Skeletal muscle tissue (tissue), 4 donors: Measurements from ENCODE around the gene DYRK3. TPM values are rescaled to one million over a fixed set of nuclear protein-coding genes. Genes with fewer than 3 reads are reported as not detected.

Experiments
- H3K27ac ChIP-seq: one replicate; pipeline ENCODE4 v1.7.0; 2013; ENCODE audit warnings: mild to moderate bottlenecking, low read depth, low read length, inconsistent platforms
- H3K27me3 ChIP-seq, 3 donors: one replicate each; pipeline ENCODE4 v1.7.0; 2013; ENCODE audit warnings: low read length in 3 of 3; ENCODE audit not compliant: control insufficient read depth in 3 of 3, insufficient read depth in 3 of 3
- H3K36me3 ChIP-seq, 3 donors: one replicate each; pipeline ENCODE4 v1.7.0; 2013; ENCODE audit warnings: low read length in 3 of 3; ENCODE audit not compliant: control insufficient read depth in 3 of 3, insufficient read depth in 3 of 3
- H3K4me1 ChIP-seq, 3 donors: one replicate each; pipeline ENCODE4 v1.7.0; 2013; ENCODE audit warnings: low read length in 3 of 3, mild to moderate bottlenecking in 3 of 3; ENCODE audit not compliant: control insufficient read depth in 3 of 3, insufficient read depth in 3 of 3
- H3K4me3 ChIP-seq, 3 donors: one replicate each; pipeline ENCODE4 v1.7.0; 2013; ENCODE audit warnings: low read length in 3 of 3
- H3K9ac ChIP-seq, 3 donors: one replicate each; pipeline ENCODE4 v1.7.0; 2013; ENCODE audit warnings: low read length in 3 of 3, mild to moderate bottlenecking in 3 of 3, moderate library complexity in 2 of 3, low read depth in 1 of 3
- H3K9me3 ChIP-seq, 3 donors: one replicate each; pipeline ENCODE4 v1.7.0; 2013; ENCODE audit warnings: low read length in 3 of 3; ENCODE audit not compliant: control insufficient read depth in 3 of 3
- total RNA-seq: library from RNA; depleted of rRNA; stranded (reverse); fragments of >200 nt; gene quantifications from one replicate; pipeline ENCODE4 v1.2.3, GENCODE V29; 2014
- donor health status: Osteomylitis.

The DYRK3 gene
- 13.0 TPM for total RNA-seq

DNA sequence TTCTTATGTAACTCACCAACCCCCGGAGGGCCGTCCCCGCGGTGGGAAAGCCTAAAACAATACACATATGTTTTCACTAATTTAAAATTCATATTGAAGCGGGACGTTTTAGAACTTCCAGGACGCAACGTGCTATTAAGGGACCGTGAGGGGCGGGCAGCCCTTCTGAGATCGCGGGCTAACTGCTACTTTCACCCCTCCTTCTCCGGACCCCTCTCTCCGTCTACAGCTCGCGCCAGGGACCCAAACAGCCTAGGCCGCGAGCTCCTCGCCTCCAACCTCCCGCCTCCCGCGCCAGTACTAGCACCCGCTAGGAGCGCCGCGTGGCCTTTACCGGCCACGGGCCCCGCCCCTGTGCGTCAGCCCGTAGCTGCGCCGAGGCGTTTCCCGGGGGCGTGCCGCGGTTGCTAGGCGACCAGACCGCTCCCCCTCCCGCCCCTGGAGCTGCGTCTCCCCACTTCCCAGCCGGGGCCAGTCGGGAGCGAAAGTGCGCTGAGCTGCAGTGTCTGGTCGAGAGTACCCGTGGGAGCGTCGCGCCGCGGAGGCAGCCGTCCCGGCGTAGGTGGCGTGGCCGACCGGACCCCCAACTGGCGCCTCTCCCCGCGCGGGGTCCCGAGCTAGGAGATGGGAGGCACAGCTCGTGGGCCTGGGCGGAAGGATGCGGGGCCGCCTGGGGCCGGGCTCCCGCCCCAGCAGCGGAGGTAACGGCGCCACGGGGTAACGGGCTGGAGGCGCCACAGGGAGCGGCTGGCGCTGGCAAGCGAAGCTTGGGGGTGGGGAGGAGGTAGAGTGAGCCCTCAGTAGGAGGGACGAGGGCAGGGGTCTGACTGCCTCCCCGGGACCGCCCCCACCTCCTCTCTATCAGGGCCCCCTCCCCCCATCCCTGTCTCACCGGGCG lies at the start of gene DYRK3:
DYRK3 (plus strand) TSS at position 457 of the 898 bp plus-strand sequence; CDS start at position 625, 168 bp downstream.
- peaks cover 9 to 13% (median 9%) of the 10 kb centered on the region in 3 donors for H3K4me1 ChIP-seq
- H3K9ac ChIP-seq: peak within 1 kb of the TSS; percentile 71 to 85 (median 75)

GRCh38 chr1:206586501-206587445 lies 48.6 kb upstream of the DYRK3 start:
- Histone ChIP-seq H3K36me3 (peaks cover 30 to 57% (median 42%) of the 10 kb centered on the region in 3 donors), H3K27ac (no peak overlapping the region), H3K4me1 (peaks cover 2 to 11% (median 3%) of the 10 kb centered on the region in 3 donors)

More for the DNA sequence above, at the start of gene DYRK3:
- H3K4me3 ChIP-seq: peak within 1 kb of the TSS; percentile 75 to 85 (median 79)
- H3K27me3 ChIP-seq: no peaks in the 10 kb centered on the region
- no peaks in the 10 kb centered on the region for H3K36me3 ChIP-seq
- no peaks in the 10 kb centered on the region for H3K9me3 ChIP-seq
- peak within 1 kb of the TSS; percentile 65 for H3K27ac ChIP-seq

DNA sequence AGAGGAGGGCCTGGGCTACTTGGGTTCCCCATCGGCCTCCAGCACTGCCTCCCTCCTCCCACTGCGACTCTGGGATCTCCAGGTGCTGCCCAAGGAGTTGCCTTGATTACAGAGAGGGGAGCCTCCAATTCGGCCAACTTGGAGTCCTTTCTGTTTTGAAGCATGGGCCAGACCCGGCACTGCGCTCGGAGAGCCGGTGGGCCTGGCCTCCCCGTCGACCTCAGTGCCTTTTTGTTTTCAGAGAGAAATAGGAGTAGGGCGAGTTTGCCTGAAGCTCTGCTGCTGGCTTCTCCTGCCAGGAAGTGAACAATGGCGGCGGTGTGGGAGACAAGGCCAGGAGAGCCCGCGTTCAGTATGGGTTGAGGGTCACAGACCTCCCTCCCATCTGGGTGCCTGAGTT lies 47.4 kb upstream of the DYRK3 start:
- Histone ChIP-seq H3K9ac (no peak overlapping the region), H3K27ac (no peak overlapping the region), H3K4me3 (no peak overlapping the region), H3K36me3 (peaks cover 39 to 66% (median 52%) of the 10 kb centered on the region in 3 donors), H3K4me1 (peaks cover 2 to 12% (median 3%) of the 10 kb centered on the region in 3 donors), H3K9me3 (no peaks in the 10 kb centered on the region), H3K27me3 (no peaks in the 10 kb centered on the region)

More at GRCh38 chr1:206586501-206587445, 48.6 kb upstream of the DYRK3 start:
- H3K4me3 ChIP-seq: no peak overlapping the region
- H3K27me3 ChIP-seq: no peaks in the 10 kb centered on the region
- no peak overlapping the region for H3K9ac ChIP-seq
- no peaks in the 10 kb centered on the region for H3K9me3 ChIP-seq

DNA sequence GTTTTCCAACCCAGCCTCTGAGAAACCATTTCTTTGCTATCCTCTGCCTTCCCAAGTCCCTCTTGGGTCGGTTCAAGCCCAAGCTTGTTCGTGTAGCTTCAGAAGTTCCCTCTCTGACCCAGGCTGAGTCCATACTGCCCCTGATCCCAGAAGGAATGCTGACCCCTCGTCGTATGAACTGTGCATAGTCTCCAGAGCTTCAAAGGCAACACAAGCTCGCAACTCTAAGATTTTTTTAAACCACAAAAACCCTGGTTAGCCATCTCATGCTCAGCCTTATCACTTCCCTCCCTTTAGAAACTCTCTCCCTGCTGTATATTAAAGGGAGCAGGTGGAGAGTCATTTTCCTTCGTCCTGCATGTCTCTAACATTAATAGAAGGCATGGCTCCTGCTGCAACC lies 46.8 kb upstream of the DYRK3 start:
- H3K9ac ChIP-seq: no peak overlapping the region
- H3K36me3 ChIP-seq: peaks cover 41 to 71% (median 57%) of the 10 kb centered on the region in 3 donors
- H3K9me3 ChIP-seq: no peaks in the 10 kb centered on the region
- H3K27me3 ChIP-seq: no peaks in the 10 kb centered on the region
- peak overlapping the region; percentile 8 for H3K27ac ChIP-seq
- H3K4me1 ChIP-seq: peaks cover 2 to 12% (median 3%) of the 10 kb centered on the region in 3 donors
- H3K4me3 ChIP-seq: no peak overlapping the region

DNA sequence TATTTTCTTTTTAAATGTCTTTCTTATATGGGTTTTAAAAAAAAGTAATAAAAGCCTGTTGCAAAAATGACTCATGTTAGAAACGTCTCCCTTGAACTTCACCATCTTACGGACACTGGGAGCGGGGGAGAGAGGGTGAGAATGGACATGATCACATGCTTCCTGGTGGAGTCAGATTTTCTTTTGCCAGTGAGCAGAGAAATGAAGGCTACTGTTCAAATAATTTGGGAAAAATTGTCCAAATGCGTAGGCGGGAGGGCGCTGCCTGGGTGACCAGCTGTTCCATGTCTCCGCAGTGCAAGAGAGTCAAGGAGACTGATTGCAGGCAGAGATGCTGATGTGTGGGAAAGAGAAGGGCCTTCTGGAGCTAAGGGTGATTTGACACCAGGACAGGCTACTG lies 46.1 kb upstream of the DYRK3 start:
- Histone ChIP-seq H3K27me3 (no peaks in the 10 kb centered on the region), H3K36me3 (peaks cover 44 to 78% (median 63%) of the 10 kb centered on the region in 3 donors), H3K27ac (peak overlapping the region; percentile 8), H3K4me3 (no peak overlapping the region), H3K9me3 (no peaks in the 10 kb centered on the region), H3K9ac (no peak overlapping the region), H3K4me1 (peaks cover 0 to 12% (median 3%) of the 10 kb centered on the region in 3 donors)

- Histone ChIP-seq H3K27ac (no peak overlapping the region), H3K4me3 (no peak overlapping the region), H3K36me3 (peaks cover 50 to 84% (median 68%) of the 10 kb centered on the region in 3 donors), H3K9me3 (no peaks in the 10 kb centered on the region), H3K27me3 (no peaks in the 10 kb centered on the region), H3K4me1 (peaks cover 0 to 12% (median 3%) of the 10 kb centered on the region in 3 donors), H3K9ac (no peak overlapping the region)
Measured at GRCh38 chr1:206590025-206590758, 45.1 kb upstream of the DYRK3 start.

DNA sequence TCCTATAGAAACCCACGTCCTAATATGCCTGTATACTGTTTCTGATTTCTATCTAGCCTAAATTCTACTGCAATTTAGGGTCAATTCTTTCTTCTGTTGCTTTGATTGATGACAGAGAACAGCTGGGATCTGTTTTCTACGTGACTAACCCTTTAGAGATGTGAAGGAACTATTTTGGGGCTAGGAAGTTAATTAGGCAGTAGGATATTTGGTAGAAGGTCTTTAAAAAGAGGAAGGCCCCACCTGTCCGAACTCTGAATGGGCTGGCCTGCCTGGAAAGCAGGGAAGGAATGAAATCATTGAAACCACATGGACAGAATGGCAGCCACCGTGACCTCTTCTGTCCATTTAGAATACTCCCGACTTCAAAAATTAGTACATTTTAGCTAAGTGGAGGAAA lies 44.1 kb upstream of the DYRK3 start:
- no peaks in the 10 kb centered on the region for H3K9me3 ChIP-seq
- H3K27ac ChIP-seq: no peak overlapping the region
- H3K4me1 ChIP-seq: peaks cover 0 to 12% (median 3%) of the 10 kb centered on the region in 3 donors
- H3K36me3 ChIP-seq: peaks cover 58 to 86% (median 76%) of the 10 kb centered on the region in 3 donors
- H3K27me3 ChIP-seq: no peaks in the 10 kb centered on the region
- no peak overlapping the region for H3K9ac ChIP-seq
- no peak overlapping the region for H3K4me3 ChIP-seq

DNA sequence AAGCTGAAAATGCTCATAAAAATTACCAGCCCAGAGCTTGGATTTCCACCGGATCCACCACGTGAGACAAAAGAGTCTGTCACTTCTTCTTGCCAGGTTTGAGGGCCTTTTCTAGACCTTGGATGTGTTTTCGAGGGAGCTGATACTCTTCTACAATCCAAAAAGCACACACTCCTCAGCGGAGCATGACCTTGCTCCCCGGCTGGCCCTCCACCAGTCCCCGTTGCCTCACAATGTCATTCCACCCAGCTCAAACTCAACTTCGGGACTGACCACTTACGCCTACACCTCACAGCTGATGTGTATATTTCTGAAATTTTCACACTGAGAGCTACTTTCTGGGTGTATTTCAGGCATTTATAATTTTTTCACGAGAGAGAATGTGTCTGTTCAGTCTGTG lies 43.6 kb upstream of the DYRK3 start:
- H3K27ac ChIP-seq: no peak overlapping the region
- no peaks in the 10 kb centered on the region for H3K9me3 ChIP-seq
- H3K4me3 ChIP-seq: no peak overlapping the region
- H3K27me3 ChIP-seq: no peaks in the 10 kb centered on the region
- peaks cover 57 to 84% (median 76%) of the 10 kb centered on the region in 3 donors for H3K36me3 ChIP-seq
- H3K9ac ChIP-seq: no peak overlapping the region
- peaks cover 0 to 12% (median 3%) of the 10 kb centered on the region in 3 donors for H3K4me1 ChIP-seq

DNA sequence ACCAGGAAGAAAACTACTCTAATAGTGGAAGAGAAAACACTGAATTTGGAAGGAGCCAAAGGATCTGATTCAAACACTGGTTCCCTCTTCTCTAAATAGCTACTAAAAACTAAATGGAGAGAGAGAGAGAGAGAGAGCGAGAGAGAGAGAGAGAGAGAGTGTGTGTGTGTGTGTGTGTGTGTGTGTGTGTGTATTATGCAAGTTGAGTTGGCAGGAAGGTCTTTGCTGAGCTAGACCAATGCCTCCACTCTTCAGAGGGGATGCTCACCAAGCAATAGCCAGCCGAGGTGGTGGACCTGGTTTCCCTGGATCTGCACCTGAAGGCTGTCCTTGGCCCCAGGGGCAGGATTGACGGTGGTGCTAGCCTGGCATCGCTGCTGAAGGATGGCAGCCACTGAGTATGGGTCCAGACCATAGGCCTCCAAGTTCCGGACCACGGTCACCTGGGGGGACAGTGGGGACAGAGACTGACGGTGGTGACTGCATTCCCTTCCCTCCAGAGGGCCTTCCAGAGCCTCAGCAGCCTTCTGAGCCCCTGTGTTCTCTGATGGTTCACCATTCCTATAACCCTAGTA lies 41.9 kb upstream of the DYRK3 start:
- Histone ChIP-seq H3K27me3 (no peaks in the 10 kb centered on the region), H3K9ac (no peak overlapping the region), H3K4me1 (peaks cover 0 to 12% (median under 1%) of the 10 kb centered on the region in 3 donors), H3K4me3 (no peak overlapping the region), H3K36me3 (peaks cover 59 to 80% (median 78%) of the 10 kb centered on the region in 3 donors), H3K27ac (no peak overlapping the region), H3K9me3 (no peaks in the 10 kb centered on the region)
